HUDEP-2 (cell line): ENCODE results near the gene B3GALT5.

Source experiments
- DNase-seq, 76 experiments: peaks; one replicate each; lab custom pipeline; 2025; ENCODE audit not compliant: unreplicated experiment in 76 of 76; lab: John Stamatoyannopoulos, UW

The B3GALT5 gene

DNA sequence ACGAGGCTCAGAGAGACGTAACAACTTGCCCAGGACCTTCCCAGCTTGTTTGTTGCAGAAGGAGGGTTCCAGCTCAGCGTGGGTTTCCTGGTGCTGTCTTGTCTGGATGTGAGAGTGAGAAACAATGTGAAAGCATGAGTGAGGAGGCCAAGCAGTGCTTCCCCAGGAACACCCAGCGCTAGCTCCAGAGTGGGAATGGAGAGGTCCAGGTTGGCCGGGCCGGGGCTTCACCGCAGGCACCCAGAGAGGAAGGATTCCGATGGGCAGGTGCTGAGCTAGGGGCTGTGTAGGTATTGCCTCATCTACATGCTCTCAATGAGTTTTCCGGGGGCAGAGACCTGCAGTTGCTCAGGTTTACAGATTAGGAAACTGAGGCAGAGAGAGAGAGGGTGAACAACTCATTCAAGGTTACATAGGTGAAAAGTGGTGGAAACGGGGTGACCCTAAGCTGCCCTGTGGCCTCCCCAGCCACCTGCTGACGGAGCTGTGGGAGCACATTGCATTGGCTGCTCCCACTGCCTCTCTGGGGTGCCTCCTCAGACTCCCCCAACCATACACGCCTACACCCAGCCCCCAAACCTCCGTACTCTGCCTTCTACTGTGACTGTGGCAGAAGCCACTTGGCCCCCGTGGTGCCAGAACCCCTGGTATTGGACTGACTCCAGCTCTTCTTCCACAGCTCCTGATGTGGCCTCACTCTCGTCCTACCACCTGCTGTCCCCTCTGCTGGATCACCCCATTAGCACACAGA lies 51.2 kb downstream of the B3GALT5 start:
- no peak for DNase-seq

DNA sequence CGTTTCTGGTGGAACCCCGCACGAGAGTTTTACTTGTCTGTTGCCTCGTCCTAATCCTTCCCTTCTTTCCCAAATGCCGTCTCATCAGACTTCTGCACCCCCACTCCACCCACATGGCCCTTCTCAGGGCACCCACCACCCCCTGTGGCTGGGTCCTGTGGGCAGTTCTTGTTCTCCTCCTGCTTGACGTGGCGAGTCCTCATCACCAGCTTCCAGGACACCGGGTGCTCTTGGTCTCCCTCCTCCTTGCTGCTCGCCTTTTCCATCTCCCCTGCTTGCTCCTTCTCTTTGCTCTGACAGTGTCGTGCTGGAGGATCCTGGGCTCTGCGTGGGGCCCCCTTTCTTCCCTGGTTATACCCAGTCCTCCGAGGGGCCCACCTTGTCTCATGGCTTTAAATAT lies 51.8 kb downstream of the B3GALT5 start:
- DNase-seq, result no peak

GRCh38 chr21:39666026-39666425 lies 53.3 kb downstream of the B3GALT5 start:
- DNase-seq, result no peak

DNA sequence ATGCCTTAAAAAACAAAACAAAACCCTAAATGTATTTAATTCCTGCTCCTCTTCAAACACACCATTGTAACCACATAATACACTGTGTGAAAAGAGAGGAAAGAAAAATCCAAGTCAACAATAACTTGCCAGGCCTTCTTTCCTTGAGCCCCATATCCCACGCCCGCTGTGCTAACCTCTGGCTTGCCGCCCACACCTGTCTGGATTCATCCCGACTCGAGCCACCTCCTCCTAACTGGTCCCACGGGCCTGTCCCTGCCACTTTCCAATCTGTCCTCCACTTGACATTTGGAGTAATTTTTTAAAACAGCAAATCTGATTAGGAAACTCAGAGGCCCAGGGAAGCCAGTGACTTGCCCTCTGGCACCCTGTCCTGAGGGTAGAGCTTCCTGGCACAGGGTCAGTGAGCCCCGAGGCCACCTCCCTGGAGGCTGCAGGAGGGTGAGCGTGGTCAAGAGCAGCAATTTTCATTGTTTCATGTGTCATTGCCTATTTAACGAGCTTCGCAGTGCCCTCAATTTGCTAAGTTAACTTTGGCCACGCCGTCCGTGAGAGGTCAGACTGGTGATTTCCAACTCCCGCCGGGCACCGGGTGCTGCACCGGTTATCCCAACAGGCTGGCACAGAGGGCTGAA lies 54.1 kb downstream of the B3GALT5 start:
- DNase-seq, result no peak

DNA sequence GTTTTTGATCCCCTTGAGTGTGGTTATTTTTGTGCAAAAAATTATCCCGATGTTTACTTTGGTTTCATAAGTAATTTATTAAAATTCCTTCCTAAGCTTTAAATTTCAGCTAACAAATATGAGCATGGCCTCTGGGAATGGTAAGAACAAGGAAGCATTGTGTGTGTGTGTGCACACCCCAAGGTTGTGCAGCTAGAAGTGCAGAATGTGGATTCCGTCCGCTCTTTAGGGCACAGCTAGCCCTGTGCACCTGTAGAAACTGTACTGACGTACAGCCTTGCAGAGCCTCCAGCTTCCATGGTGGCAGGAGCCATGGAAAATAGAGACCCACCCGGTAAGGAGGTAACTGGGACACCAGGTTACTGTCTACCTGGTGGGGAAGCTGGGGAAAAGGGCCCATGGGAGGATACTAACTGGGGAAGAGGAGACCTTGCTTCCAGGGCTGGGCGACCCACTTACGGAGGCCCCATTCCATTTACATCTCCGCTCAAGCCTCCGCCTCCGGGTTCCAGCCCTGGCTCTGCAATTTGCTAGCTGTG lies 54.7 kb downstream of the B3GALT5 start:
- no peak for DNase-seq

- DNase-seq, result no peak
Measured at GRCh38 chr21:39668369-39668768, 55.6 kb downstream of the B3GALT5 start.

- DNase-seq, result no peak
Measured at GRCh38 chr21:39669485-39669884, 56.7 kb downstream of the B3GALT5 start.

GRCh38 chr21:39669976-39670661 lies 57.4 kb downstream of the B3GALT5 start:
- DNase-seq, result no peak

DNA sequence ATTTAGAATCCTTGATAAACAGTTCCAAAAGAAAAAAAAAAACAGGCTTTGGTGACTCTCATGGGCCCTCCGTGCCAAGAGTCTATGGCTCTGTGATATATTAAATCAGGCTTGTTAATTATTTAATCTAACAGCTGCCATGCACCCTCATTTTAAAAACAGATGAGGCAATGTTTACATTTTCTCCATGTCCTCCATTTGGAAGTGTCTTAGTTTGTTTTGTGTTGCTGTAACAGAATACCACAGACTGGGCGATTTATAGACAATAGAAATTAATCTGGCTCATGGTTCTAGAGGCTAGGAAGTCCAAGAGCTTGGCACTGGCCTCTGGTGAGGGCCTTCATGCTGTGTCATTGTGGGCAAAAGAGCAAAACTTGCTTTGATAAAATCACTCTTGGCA lies 58.0 kb downstream of the B3GALT5 start:
- DNase-seq, result no peak

DNA sequence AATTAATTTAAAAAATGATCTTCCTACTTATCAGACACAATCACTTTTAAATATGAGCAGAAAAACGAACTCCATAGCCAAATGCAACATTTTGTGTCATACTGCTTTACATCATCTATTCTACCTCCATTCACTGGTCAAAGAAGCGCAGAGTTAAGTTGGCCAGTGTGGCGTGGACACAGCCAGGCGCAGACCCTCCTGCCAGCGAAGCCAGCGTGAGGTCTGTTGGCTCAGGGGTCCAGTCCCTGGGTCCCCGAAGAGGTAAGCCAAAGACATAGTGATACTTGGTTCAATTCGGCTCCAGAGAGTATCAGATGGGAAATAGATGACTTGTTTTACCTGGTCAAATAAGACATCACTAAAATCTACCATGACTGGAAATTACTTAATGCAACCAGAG lies 59.2 kb downstream of the B3GALT5 start:
- no peak for DNase-seq

- no peak for DNase-seq
Measured at GRCh38 chr21:39673163-39673562, 60.4 kb downstream of the B3GALT5 start.

DNA sequence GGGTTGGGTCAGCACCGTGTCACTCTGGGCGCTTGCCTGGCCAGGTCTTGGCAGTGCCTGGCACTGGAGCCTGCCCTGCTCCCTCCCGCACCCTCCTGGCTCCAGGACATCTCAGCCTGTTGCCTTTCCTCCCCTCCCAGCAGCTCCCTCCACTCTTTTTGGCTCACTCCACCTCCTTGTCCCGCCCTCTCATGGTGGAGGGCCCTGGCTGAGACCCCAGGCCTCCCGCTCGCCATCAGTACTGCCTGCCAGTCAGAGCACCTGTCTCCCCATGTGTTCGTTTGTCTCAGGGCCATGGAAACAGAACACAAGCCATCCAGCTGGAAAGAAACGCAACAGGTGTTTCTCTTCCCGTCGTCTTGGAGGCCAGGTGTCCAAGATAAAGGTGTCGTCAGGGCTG lies 61.0 kb downstream of the B3GALT5 start:
- no peak for DNase-seq

- DNase-seq, result no peak
Measured at GRCh38 chr21:39674801-39675200, 62.1 kb downstream of the B3GALT5 start.

DNA sequence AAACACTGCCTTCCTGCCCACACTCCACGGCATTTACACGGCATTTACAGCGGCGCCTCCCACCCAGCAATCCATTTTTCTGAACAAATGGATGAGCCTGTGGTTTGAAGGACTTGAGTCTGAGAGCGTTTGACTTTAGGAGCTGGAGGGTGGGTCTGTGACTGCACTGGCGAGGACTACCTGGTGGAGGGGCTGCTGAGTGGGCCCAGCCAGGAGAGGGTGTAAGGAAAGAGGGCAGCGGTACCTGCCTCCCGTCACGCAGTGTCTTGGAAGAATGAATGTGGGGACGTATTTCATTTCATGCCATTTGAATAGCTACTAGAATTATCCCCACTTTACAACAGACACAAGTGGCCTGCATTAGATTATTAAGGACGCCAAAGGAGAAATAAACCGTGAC lies 62.9 kb downstream of the B3GALT5 start:
- no peak for DNase-seq

DNA sequence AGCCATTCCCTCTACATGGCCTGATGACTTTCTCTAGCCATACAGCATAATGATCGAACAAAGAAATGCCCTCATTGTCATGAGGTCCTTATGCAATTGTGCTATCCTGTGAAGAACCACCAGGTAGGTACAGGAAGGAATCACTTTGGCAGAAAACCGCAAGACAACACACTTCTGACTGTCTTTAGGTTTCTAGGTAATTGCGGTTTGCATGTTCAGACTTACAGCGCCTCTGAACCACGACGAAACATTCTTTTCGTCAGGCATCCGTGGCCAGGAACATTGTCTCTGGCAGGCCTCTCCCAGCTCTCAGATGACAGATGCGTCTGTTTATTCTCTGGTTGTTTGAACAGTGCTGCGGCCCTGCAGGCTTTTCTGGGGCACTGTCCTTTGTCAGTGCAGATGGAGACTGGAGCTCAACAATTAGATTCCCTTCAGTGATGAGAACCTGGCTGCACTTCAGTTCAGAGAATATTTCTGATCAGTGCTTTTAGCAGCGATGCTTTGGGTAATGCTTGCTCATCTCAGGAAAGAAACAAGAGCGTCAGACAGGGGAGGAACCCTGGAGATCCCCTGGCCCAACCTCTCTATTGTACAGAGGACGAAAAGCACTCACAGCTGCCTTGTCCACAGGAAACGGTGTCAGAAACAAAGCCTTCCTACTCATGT lies 63.4 kb downstream of the B3GALT5 start:
- no peak for DNase-seq

DNA sequence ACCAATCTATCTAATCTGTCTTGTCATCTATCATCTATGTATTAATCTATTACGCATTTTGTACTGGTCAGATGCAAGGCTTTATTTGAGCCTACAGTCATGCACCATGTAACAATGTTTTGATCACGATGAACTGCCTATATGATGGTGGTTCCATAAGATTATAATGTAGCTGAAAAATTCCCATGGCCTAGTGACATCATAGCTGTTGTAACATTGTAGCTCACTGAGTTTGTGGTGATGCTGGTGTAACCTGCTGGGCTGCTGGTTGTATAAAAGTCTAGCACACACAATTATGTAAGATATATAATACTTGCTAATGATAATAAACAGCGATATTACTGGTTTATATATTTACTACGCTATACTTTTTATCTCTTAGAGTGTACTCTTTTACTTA lies 67.5 kb downstream of the B3GALT5 start:
- DNase-seq, result no peak

- DNase-seq, result no peak
Measured at GRCh38 chr21:39681257-39681656, 68.5 kb downstream of the B3GALT5 start.

- no peak for DNase-seq
Measured at GRCh38 chr21:39681845-39682244, 69.1 kb downstream of the B3GALT5 start.

- no peak for DNase-seq
Measured at GRCh38 chr21:39685236-39685635, 72.5 kb downstream of the B3GALT5 start.

- no peak for DNase-seq
Measured at GRCh38 chr21:39685991-39686390, 73.3 kb downstream of the B3GALT5 start.
